SK-N-SH (cell line): ENCODE measurements around the gene SLC5A3. TPM values are rescaled to one million over a fixed set of nuclear protein-coding genes. Genes with fewer than 3 reads are reported as not detected.

Experiments
- CTCF ChIA-PET: fragments of 300-600, 350-600 bp; formaldehyde crosslinking; extraction: SDS; loops from one replicate; lab custom pipeline; 2021; lab: Yijun Ruan, JAX
- POLR2A ChIA-PET: fragments of 350-600 bp; sonication (Branson Sonifier 250); formaldehyde crosslinking; extraction: SDS; loops from one replicate; lab custom pipeline; 2020; ENCODE audit warnings: antibody characterized with exemption, inconsistent platforms; lab: Yijun Ruan, JAX
- DNase-seq: peaks from one replicate; pipeline ENCODE4 v3.0.0; 2012
- H2AFZ ChIP-seq: fragments of 200-600 bp; sonication (generic); 2 replicates; pipeline ENCODE4 v1.8.1; 2016; ENCODE audit warnings: antibody characterized with exemption, mild to moderate bottlenecking, low read depth
- H3F3A ChIP-seq: fragments of 200-600 bp; sonication (generic); replicated peaks from 2 replicates; pipeline ENCODE3; 2016; ENCODE audit warnings: antibody characterized with exemption, mild to moderate bottlenecking; ENCODE audit not compliant: insufficient read depth
- H3K27ac ChIP-seq, 2 experiments: fragments of 200-500 bp in 1 of 2; fragments of 200-600 bp in 1 of 2; sonication (Bioruptor generic) in 1 of 2; sonication (generic), shearing (Covaris generic) in 1 of 2; 2 replicates each; pipeline versions ENCODE4 v1.5.1 to v1.6.1; 2014 to 2016; ENCODE audit warnings: low read depth in 2 of 2, inconsistent platforms in 1 of 2, low read length in 1 of 2, mild to moderate bottlenecking in 1 of 2, mixed read lengths in 1 of 2
- H3K27me3 ChIP-seq: fragments of 200-600 bp; sonication (generic), shearing (Covaris generic); 2 replicates; pipeline ENCODE4 v1.6.1; 2016; ENCODE audit warnings: mixed run types; ENCODE audit not compliant: insufficient read depth
- H3K36me3 ChIP-seq, 2 experiments: fragments of 200-500 bp in 1 of 2; fragments of 200-600 bp in 1 of 2; sonication (Bioruptor generic) in 1 of 2; sonication (generic) in 1 of 2; replicated peaks in 1 of 2; 2 replicates each; pipeline versions ENCODE3 to v1.5.1; 2014 to 2016; ENCODE audit warnings: low read length in 1 of 2, mild to moderate bottlenecking in 1 of 2; ENCODE audit not compliant: insufficient read depth in 2 of 2, control insufficient read depth in 1 of 2
- H3K4me1 ChIP-seq, 2 experiments: fragments of 200-500 bp in 1 of 2; fragments of 200-600 bp in 1 of 2; sonication (Bioruptor generic) in 1 of 2; sonication (generic), shearing (Covaris generic) in 1 of 2; 2 replicates each; pipeline versions ENCODE4 v1.5.1 to v1.6.1; 2014 to 2016; ENCODE audit warnings: low read depth in 1 of 2, low read length in 1 of 2, mixed run types in 1 of 2; ENCODE audit not compliant: insufficient read depth in 2 of 2, control insufficient read depth in 1 of 2
- H3K4me2 ChIP-seq: fragments of 200-600 bp; sonication (generic), shearing (Covaris generic); 2 replicates; pipeline ENCODE4 v1.6.1; 2017; ENCODE audit warnings: mixed run types
- H3K4me3 ChIP-seq, 2 experiments: fragments of 200-500 bp in 1 of 2; fragments of 200-600 bp in 1 of 2; sonication (Bioruptor generic) in 1 of 2; sonication (generic), shearing (Covaris generic) in 1 of 2; 2 replicates each; pipeline versions ENCODE4 v1.5.1 to v1.8.1; 2014 to 2016; ENCODE audit warnings: low read depth in 2 of 2, inconsistent platforms in 1 of 2, low read length in 1 of 2, mild to moderate bottlenecking in 1 of 2, mixed read lengths in 1 of 2, moderate library complexity in 1 of 2
- H3K79me2 ChIP-seq: fragments of 200-600 bp; sonication (generic); 2 replicates; pipeline ENCODE4 v1.8.1; 2017; ENCODE audit warnings: mild to moderate bottlenecking; ENCODE audit not compliant: insufficient read depth
- H3K9ac ChIP-seq: fragments of 200-600 bp; sonication (generic); 2 replicates; pipeline ENCODE4 v1.6.1; 2017; ENCODE audit warnings: mixed run types
- H3K9me2 ChIP-seq: fragments of 200-600 bp; sonication (generic); 2 replicates; pipeline ENCODE4 v1.6.1; 2017; ENCODE audit warnings: mixed run types
- H3K9me3 ChIP-seq: fragments of 200-600 bp; sonication (generic); 2 replicates; pipeline ENCODE4 v1.6.1; 2017; ENCODE audit warnings: mixed run types, mild to moderate bottlenecking, moderate library complexity
- H4K20me1 ChIP-seq: fragments of 200-600 bp; sonication (generic); 2 replicates; pipeline ENCODE4 v1.6.1; 2017; ENCODE audit warnings: mild to moderate bottlenecking, mixed run types; ENCODE audit not compliant: insufficient read depth
- ELF1 ChIP-seq: IDR thresholded peaks from 2 replicates; pipeline ENCODE4 v1.4.0; 2012
- FOXJ3 ChIP-seq: sonication (generic); formaldehyde crosslinking; IDR thresholded peaks from 2 replicates; pipeline ENCODE4 v1.5.1; 2020; ENCODE audit warnings: mild to moderate bottlenecking, missing genetic modification reagents
- FOXM1 ChIP-seq: IDR thresholded peaks from 2 replicates; pipeline ENCODE4 v1.4.0; 2012; ENCODE audit warnings: low read depth, mild to moderate bottlenecking
- GABPA ChIP-seq: IDR thresholded peaks from 2 replicates; pipeline ENCODE4 v1.4.0; 2012; ENCODE audit warnings: low read depth, mild to moderate bottlenecking
- GATA2 ChIP-seq: sonication (generic); formaldehyde crosslinking; IDR thresholded peaks from 2 replicates; pipeline ENCODE4 v1.5.0; 2020; ENCODE audit warnings: mild to moderate bottlenecking, missing genetic modification reagents
- MXI1 ChIP-seq: IDR thresholded peaks from 2 replicates; pipeline ENCODE4 v1.6.1; 2012; ENCODE audit warnings: mild to moderate bottlenecking, low read depth, low read length, improper control_type of control experiment
- NFIC ChIP-seq: IDR thresholded peaks from 2 replicates; pipeline ENCODE4 v1.4.0; 2012; ENCODE audit warnings: borderline replicate concordance
- PBX3 ChIP-seq: IDR thresholded peaks from 2 replicates; pipeline ENCODE4; 2012
- POLR2AphosphoS5 ChIP-seq: IDR thresholded peaks from 2 replicates; pipeline ENCODE4 v1.6.1; 2012; ENCODE audit warnings: low read depth, low read length
- RCOR1 ChIP-seq: fragments of 150-350 bp; IDR thresholded peaks from 2 replicates; pipeline ENCODE4 v1.6.1; 2017; ENCODE audit warnings: antibody characterized with exemption, low read length
- RXRA ChIP-seq: IDR thresholded peaks from 2 replicates; pipeline ENCODE4 v1.4.0; 2012; ENCODE audit warnings: low read depth, mild to moderate bottlenecking, borderline replicate concordance
- TCF12 ChIP-seq: IDR thresholded peaks from 2 replicates; pipeline ENCODE4 v1.4.0; 2012
- YY1 ChIP-seq: IDR thresholded peaks from 2 replicates; pipeline ENCODE4 v1.4.0; 2012; ENCODE audit warnings: low read depth, mild to moderate bottlenecking
- WGBS: methylation state at CpG from one replicate; pipeline ENCODE4 v1.1.6; 2017; ENCODE audit warnings: low lambda C conversion rate; 5-methylcytosine and 5-hydroxymethylcytosine counted together
- polyA plus RNA-seq, 3 experiments: library from polyadenylated mRNA; depleted of rRNA; stranded (reverse); fragments of >200 nt; gene quantifications; 2 replicates each; pipeline ENCODE4 v1.2.3, GENCODE V29; 2012
- TF ChIP-seq, protein P1 (sequence below): fragments of 150-350 bp; IDR thresholded peaks from 2 replicates; pipeline ENCODE4 v1.6.1; 2017; ENCODE audit warnings: antibody characterized with exemption, low read length, low read depth, borderline replicate concordance
- TF ChIP-seq, protein P2 (sequence below): IDR thresholded peaks from 2 replicates; pipeline ENCODE4 v1.4.0; 2012; ENCODE audit warnings: low read depth, borderline replicate concordance

Gene SLC5A3
- polyA plus RNA-seq, 1 of the 3 experiments (the other 2 are of a cell fraction): 3.0 TPM

GRCh38 chr21:34113842-34114241, 40.5 kb downstream of the SLC5A3 start:
- DNase-seq: no peak
- 43% methylated on average over 2 of the region's 2 CpGs for WGBS
- ChIA-PET POLR2A (no interaction called here), CTCF (interaction anchor here (1.1 kb wide), 1 partner anchor 12 kb away, joined by 3 read pairs; no protein-coding TSS in a partner anchor)
- TF ChIP-seq RCOR1: no peak
- TF ChIP-seq PBX3: 0 out of 2 replicates have a peak, but pooled peaks have one; percentile 16
- Histone ChIP-seq H3K36me3 (peaks cover 0 to 9% of the 10 kb centered on the region in 2 experiments), H3K9me2 (no peaks in the 10 kb centered on the region), H3K9ac (no peak overlapping the region), H3F3A (no peaks in the 10 kb centered on the region), H3K27me3 (no peaks in the 10 kb centered on the region), H2AFZ (no peak overlapping the region), H4K20me1 (0 out of 2 replicates have a peak, but pooled peaks cover 2% of the 10 kb centered on the region), H3K27ac (peak overlapping the region in 1 of 2 experiments; percentile 16; a peak in 1 of 4 replicates), H3K9me3 (no peaks in the 10 kb centered on the region), H3K4me1 (peaks cover 3 to 4% of the 10 kb centered on the region in 2 experiments; a peak in 2 of 4 replicates), H3K79me2 (peaks cover 60% of the 10 kb centered on the region), H3K4me2 (no peak overlapping the region), H3K4me3 (no peak overlapping the region)

DNA sequence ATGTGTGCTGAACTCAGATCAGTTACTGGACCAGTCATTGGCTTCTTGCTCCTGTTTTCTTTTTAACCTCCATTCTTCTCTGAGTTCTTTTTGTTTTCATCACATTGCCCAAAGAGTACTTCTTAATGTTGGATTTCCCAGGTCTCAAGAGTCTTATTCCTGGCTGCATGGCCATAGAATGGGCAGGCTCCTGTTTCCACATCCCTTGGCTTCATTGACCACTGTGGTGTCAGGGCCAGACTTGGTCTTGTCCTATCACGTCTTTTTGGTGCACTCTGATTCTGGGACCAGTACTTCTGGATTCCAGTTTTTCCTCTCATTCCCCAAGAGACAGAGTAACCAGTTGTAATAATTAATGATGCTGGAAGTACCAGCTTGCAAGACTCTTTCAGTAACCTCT, 41.8 kb downstream of the SLC5A3 start:
- peaks cover 7% of the 10 kb centered on the region; the same call in 1 of the 2 replicates for H4K20me1 ChIP-seq
- CTCF ChIA-PET: no interaction called here

More for the DNA sequence above, 41.8 kb downstream of the SLC5A3 start:
- POLR2A ChIA-PET: no interaction called here
- Histone ChIP-seq H3K9me2 (no peaks in the 10 kb centered on the region), H3K9me3 (no peaks in the 10 kb centered on the region), H3K36me3 (peaks cover 0 to 7% of the 10 kb centered on the region in 2 experiments), H3K4me3 (no peak overlapping the region), H3K4me1 (peaks cover 3 to 4% of the 10 kb centered on the region in 2 experiments; a peak in 2 of 4 replicates), H3F3A (no peaks in the 10 kb centered on the region), H3K9ac (no peak overlapping the region), H3K4me2 (no peak overlapping the region), H2AFZ (no peak overlapping the region), H3K27ac (no peak overlapping the region), H3K27me3 (no peaks in the 10 kb centered on the region)
- TF ChIP-seq NFIC (no peak), FOXJ3 (CRISPR knock-in tag) (no peak), FOXM1 (no peak), MXI1 (no peak), POLR2AphosphoS5 (no peak), RXRA (no peak), TCF12 (no peak), GABPA (no peak), GATA2 (CRISPR knock-in tag) (no peak), YY1 (no peak), RCOR1 (no peak), ELF1 (no peak)
- TF ChIP-seq, protein P1, sequence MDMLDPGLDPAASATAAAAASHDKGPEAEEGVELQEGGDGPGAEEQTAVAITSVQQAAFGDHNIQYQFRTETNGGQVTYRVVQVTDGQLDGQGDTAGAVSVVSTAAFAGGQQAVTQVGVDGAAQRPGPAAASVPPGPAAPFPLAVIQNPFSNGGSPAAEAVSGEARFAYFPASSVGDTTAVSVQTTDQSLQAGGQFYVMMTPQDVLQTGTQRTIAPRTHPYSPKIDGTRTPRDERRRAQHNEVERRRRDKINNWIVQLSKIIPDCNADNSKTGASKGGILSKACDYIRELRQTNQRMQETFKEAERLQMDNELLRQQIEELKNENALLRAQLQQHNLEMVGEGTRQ: no peak
- TF ChIP-seq, protein P2, sequence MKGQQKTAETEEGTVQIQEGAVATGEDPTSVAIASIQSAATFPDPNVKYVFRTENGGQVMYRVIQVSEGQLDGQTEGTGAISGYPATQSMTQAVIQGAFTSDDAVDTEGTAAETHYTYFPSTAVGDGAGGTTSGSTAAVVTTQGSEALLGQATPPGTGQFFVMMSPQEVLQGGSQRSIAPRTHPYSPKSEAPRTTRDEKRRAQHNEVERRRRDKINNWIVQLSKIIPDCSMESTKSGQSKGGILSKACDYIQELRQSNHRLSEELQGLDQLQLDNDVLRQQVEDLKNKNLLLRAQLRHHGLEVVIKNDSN: no peak
- TF ChIP-seq, all 33 proteins: peak for 0
- peaks cover 58% of the 10 kb centered on the region for H3K79me2 ChIP-seq
- 91% methylated on average over 1 of the region's 1 CpG for WGBS
- DNase-seq: no peak
